Parathyroid adenoma (tissue), 2 donors: Measurements from ENCODE around the gene C10orf90.

ENCODE experiments used
- H2AFZ ChIP-seq: fragments of 300-600 bp; sonication (generic); one replicate; pipeline ENCODE4 v1.7.0; 2017; ENCODE audit warnings: antibody characterized with exemption, mild to moderate bottlenecking
- H3K27ac ChIP-seq: fragments of 300-600 bp; sonication (generic); one replicate; pipeline ENCODE4 v1.7.0; 2017
- H3K27me3 ChIP-seq: fragments of 300-600 bp; sonication (generic); one replicate; pipeline ENCODE4 v1.7.0; 2017; ENCODE audit warnings: low read length; ENCODE audit not compliant: control insufficient read depth, insufficient read depth
- H3K36me3 ChIP-seq: fragments of 300-600 bp; sonication (generic); one replicate; pipeline ENCODE4 v1.7.0; 2017; ENCODE audit warnings: low read length; ENCODE audit not compliant: control insufficient read depth, insufficient read depth
- H3K4me1 ChIP-seq: fragments of 300-600 bp; sonication (generic); one replicate; pipeline ENCODE4 v1.7.0; 2017; ENCODE audit warnings: control low read depth
- H3K4me2 ChIP-seq: fragments of 300-600 bp; sonication (generic); one replicate; pipeline ENCODE4 v1.7.0; 2017; ENCODE audit warnings: low read length
- H3K4me3 ChIP-seq: fragments of 300-600 bp; sonication (generic); one replicate; pipeline ENCODE4 v1.7.0; 2017; ENCODE audit warnings: low read depth, low read length
- H3K79me2 ChIP-seq: fragments of 300-600 bp; sonication (generic); one replicate; pipeline ENCODE4 v1.7.0; 2017; ENCODE audit warnings: control low read depth
- H3K9ac ChIP-seq: fragments of 300-600 bp; sonication (generic); one replicate; pipeline ENCODE4 v1.7.0; 2017; ENCODE audit warnings: mild to moderate bottlenecking
- H3K9me3 ChIP-seq: fragments of 300-600 bp; sonication (generic); one replicate; pipeline ENCODE4 v1.7.0; 2017; ENCODE audit warnings: low read length; ENCODE audit not compliant: control insufficient read depth
- CTCF ChIP-seq: fragments of 300-600 bp; sonication (generic); IDR thresholded peaks from one replicate; pipeline ENCODE4 v1.7.0; 2017; ENCODE audit warnings: antibody characterized with exemption, mild to moderate bottlenecking
- donor health status: primary hyperparathyroidism.

C10orf90 gene

GRCh38 chr10:126528315-126528835 is 142.1 kb downstream of the C10orf90 start:
- Histone ChIP-seq H3K79me2 (no peaks in the 10 kb centered on the region), H3K4me3 (no peak overlapping the region), H2AFZ (no peak overlapping the region), H3K4me2 (no peak overlapping the region), H3K36me3 (no peaks in the 10 kb centered on the region), H3K9me3 (no peaks in the 10 kb centered on the region), H3K4me1 (no peaks in the 10 kb centered on the region), H3K9ac (no peak overlapping the region), H3K27ac (no peak overlapping the region), H3K27me3 (no peaks in the 10 kb centered on the region)
- TF ChIP-seq CTCF, result no peak

GRCh38 chr10:126527645-126528314 is 142.7 kb downstream of the C10orf90 start:
- TF ChIP-seq CTCF, result no peak

GRCh38 chr10:126525326-126525725 is 145.2 kb downstream of the C10orf90 start:
- H3K4me1 ChIP-seq, result no peaks in the 10 kb centered on the region
- no peak overlapping the region for H3K9ac ChIP-seq
- no peak overlapping the region for H2AFZ ChIP-seq
- no peaks in the 10 kb centered on the region for H3K9me3 ChIP-seq
- no peak overlapping the region for H3K4me2 ChIP-seq
- H3K79me2 ChIP-seq, result no peaks in the 10 kb centered on the region
- TF ChIP-seq CTCF, result no peak
- H3K27me3 ChIP-seq, result no peaks in the 10 kb centered on the region
- H3K36me3 ChIP-seq, result no peaks in the 10 kb centered on the region
- H3K4me3 ChIP-seq, result no peak overlapping the region
- no peak overlapping the region for H3K27ac ChIP-seq

More at GRCh38 chr10:126527645-126528314, 142.7 kb downstream of the C10orf90 start:
- no peaks in the 10 kb centered on the region for H3K4me1 ChIP-seq
- no peaks in the 10 kb centered on the region for H3K9me3 ChIP-seq
- no peaks in the 10 kb centered on the region for H3K27me3 ChIP-seq
- no peaks in the 10 kb centered on the region for H3K79me2 ChIP-seq
- no peak overlapping the region for H3K27ac ChIP-seq
- no peak overlapping the region for H3K4me3 ChIP-seq
- no peak overlapping the region for H3K4me2 ChIP-seq
- no peak overlapping the region for H3K9ac ChIP-seq
- no peaks in the 10 kb centered on the region for H3K36me3 ChIP-seq
- no peak overlapping the region for H2AFZ ChIP-seq

- Histone ChIP-seq H3K36me3 (no peaks in the 10 kb centered on the region), H3K79me2 (no peaks in the 10 kb centered on the region), H3K27me3 (no peaks in the 10 kb centered on the region), H3K27ac (no peak overlapping the region), H3K4me2 (no peak overlapping the region), H3K9ac (no peak overlapping the region), H3K4me1 (no peaks in the 10 kb centered on the region), H3K9me3 (no peaks in the 10 kb centered on the region), H3K4me3 (no peak overlapping the region), H2AFZ (no peak overlapping the region)
- TF ChIP-seq CTCF, result no peak
Observed at GRCh38 chr10:126524526-126524925, 146.0 kb downstream of the C10orf90 start.

GRCh38 chr10:126523071-126523470 is 147.4 kb downstream of the C10orf90 start:
- H3K4me2 ChIP-seq, result no peak overlapping the region

More at GRCh38 chr10:126523071-126523470, 147.4 kb downstream of the C10orf90 start:
- Histone ChIP-seq H3K27me3 (no peaks in the 10 kb centered on the region), H3K9ac (no peak overlapping the region), H3K27ac (no peak overlapping the region), H2AFZ (no peak overlapping the region), H3K4me3 (no peak overlapping the region), H3K9me3 (no peaks in the 10 kb centered on the region), H3K79me2 (no peaks in the 10 kb centered on the region), H3K36me3 (no peaks in the 10 kb centered on the region), H3K4me1 (no peaks in the 10 kb centered on the region)
- TF ChIP-seq CTCF, result no peak
